NCI-H345 (cell line): ENCODE measurements around the gene ICAM5.
"Not testable (repeated sequence)": the region's sequence is repeated elsewhere in the genome, so short reads cannot be mapped to it uniquely, and the experiment has no call there.

Experiments used
- DNase-seq: peaks from one replicate; lab custom pipeline; 2025; lab: John Stamatoyannopoulos, UW

The ICAM5 gene

GRCh38 chr19:10270180-10270615 lies 19.6 kb upstream of the ICAM5 start:
- DNase-seq = no peak

- DNase-seq = peak; percentile 12
These were observed 18.9 kb upstream of the ICAM5 start, which contains the start of gene ICAM1 for GRCh38 chr19:10270616-10271394. TSS of gene ICAM1 (plus strand) at chr19:10271120. CDS start at chr19:10271160, 40 bp downstream.

GRCh38 chr19:10271543-10272086 lies 18.1 kb upstream of the ICAM5 start:
- DNase-seq = no peak

- no peak for DNase-seq
These were observed 15.2 kb upstream of the ICAM5 start for GRCh38 chr19:10274589-10274988.

GRCh38 chr19:10277795-10278589 lies 11.8 kb upstream of the ICAM5 start:
- DNase-seq = no peak

- DNase-seq = no peak
These were observed 10.8 kb upstream of the ICAM5 start for GRCh38 chr19:10278935-10279334.

- no peak for DNase-seq
These were observed 9.9 kb upstream of the ICAM5 start for GRCh38 chr19:10279737-10280442.

- DNase-seq = not testable (repeated sequence)
These were observed 7.7 kb upstream of the ICAM5 start for GRCh38 chr19:10282043-10282442.

GRCh38 chr19:10283301-10284064 lies 6.3 kb upstream of the ICAM5 start:
- no peak for DNase-seq

GRCh38 chr19:10284065-10284959 lies 5.4 kb upstream of the ICAM5 start:
- DNase-seq = no peak

GRCh38 chr19:10284960-10285278 lies 4.8 kb upstream of the ICAM5 start:
- no peak for DNase-seq

GRCh38 chr19:10285393-10285792 lies 4.4 kb upstream of the ICAM5 start:
- DNase-seq = no peak

- DNase-seq = no peak
These were observed 2.7 kb upstream of the ICAM5 start, which contains the start of gene ICAM4 for GRCh38 chr19:10286803-10287737. TSS of gene ICAM4 (plus strand) at chr19:10286955. CDS start at chr19:10287013, 58 bp downstream.

- peak; percentile 7 for DNase-seq
These were observed 1.0 kb upstream of the ICAM5 start for GRCh38 chr19:10288662-10289166.

- peak; percentile 73 for DNase-seq
These were observed 451 bp upstream of the ICAM5 start for GRCh38 chr19:10289167-10289835.

- DNase-seq = no peak
These were observed 664 bp downstream of the ICAM5 start for GRCh38 chr19:10290357-10290875.

GRCh38 chr19:10290876-10291553 lies 1.3 kb downstream of the ICAM5 start:
- DNase-seq = peak; percentile 21
